HG02938 (cell line): ENCODE measurements around the gene NEIL3.
A peak's percentile ranks its signal among the peaks of the same experiment; 100 is the strongest.
"Not testable (repeated sequence)": the region's sequence is repeated elsewhere in the genome, so short reads cannot be mapped to it uniquely, and the experiment has no call there.

Experiments used
- ATAC-seq: cut with Tn5 transposase; IDR thresholded peaks from one replicate; pipeline ENCODE4 v1.9.1; 2021; ENCODE audit warnings: mild to moderate bottlenecking, moderate library complexity; ENCODE audit not compliant: unreplicated experiment

NEIL3 gene

GRCh38 chr4:177297785-177298391 lies 11.8 kb upstream of the NEIL3 start:
- ATAC-seq, result no peak

GRCh38 chr4:177301126-177301639 lies 8.5 kb upstream of the NEIL3 start:
- ATAC-seq, result no peak

DNA sequence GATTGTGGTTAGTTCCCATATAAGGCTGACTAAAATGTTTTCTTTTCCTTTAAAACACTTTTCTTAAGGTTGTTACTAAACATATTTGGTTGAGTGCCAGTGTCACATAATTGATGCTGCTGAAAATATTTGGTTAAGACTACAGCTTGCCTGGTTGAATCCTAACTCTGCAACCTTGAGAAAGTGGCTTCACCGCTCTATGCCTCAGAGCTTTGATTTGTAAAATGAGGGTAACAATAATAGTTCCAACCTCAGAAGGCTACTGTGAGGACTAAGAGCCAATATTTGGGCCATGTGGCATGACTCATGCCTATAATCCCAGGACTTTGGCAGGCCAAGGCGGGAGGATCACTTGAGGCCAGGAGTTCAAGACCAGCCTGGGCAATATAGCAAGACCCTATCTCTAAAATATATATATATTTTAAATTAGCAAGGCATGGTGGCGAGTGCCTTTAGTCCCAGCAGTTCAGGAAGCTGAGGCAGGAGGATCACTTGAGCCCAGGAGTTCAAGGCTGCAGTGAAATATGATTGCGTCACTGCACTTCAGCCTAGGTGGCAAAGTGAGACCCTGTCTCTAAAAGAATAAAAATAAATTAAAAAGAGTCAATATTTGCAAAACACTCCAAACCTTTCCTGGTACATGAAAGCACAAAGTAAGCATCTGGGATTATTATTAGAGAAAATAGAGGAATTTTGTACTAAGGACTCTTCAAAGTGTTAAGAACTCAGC lies 7.1 kb upstream of the NEIL3 start:
- ATAC-seq, result no peak

DNA sequence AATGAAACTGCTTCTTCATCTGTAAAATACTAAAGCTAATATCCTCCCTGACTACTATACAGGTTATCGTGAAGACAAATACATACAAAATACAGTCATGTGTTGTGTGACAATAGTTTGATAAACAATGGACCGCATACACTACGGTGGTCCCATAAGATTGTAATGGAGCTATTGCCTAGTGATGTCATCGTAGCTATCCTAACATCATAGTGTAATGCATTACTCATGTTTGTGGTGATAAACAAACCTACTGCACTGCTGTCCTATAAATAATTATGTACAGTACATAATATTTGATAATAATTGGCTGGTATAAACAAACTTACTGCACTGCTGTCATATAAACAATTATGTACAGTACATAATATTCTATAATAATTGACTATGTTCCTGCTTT lies 5.6 kb upstream of the NEIL3 start:
- ATAC-seq, result no peak

GRCh38 chr4:177304864-177305263 lies 4.8 kb upstream of the NEIL3 start:
- not testable (repeated sequence) for ATAC-seq

DNA sequence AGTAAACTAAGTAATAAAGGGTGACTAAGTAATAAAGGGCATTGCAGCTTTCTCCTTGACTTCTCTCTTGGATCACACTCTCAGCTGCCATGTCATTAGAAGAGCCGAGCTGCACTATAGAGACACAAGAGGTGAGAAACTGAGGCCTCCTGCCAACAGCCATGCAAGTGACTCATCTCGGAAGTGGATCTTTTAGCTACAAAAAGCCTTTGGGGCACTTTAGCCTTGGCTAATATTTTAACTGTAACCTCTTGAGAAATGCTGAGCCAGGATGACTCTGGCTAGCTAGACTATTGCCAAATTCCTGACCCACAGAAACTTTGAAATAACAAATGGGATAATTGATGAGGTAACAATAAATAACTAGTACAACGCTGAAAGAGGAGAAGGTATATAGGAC lies 1.5 kb upstream of the NEIL3 start:
- no peak for ATAC-seq

DNA sequence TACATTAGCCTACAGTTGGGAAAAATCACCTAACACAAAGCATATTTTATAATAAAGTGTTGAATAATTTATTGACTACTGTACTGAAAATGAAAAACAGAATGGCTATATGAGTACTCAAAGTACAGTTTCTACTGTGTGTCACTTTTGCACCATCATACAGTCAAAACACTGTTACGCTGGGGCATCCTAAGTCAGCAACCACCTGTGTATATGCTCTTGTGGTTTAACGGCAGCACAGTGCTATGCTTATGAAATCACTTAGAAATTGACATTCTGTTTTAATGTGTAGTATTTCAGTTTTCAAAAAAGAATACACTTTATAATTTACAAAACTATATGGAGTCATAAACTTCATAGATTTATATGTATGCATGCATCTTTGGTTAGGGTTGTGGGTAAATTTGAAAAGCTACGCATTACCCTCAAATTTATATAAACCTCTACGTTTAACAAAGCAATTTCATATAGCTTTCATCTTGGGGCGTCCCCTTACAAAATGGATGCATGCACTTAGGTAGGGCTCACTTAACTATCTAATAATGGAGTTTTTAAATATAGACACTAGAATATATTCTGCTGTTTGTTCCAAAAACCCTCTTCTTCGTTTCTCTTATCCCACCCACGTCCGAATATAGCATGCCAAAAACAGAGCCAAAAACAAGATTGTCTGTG lies 690 bp upstream of the NEIL3 start:
- ATAC-seq, result no peak

DNA sequence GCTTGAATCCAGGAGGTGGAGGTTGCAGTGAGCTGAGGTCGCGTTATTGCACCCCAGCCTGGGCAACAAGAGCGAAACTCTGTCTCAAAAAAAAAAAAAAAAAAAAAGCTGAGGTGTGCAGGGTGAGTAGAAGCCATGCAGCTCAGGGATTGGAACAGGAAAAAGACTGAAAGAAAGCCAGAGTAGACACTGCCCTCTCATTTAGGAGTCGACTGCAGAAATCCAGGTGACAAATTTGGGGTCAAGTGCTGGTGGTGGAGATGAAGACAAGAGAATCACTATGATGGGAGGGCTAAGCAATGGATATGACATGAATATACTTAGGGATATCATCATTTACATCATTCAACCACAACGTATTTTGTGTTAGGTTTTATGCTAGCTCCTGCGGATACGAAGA lies 1.9 kb downstream of the NEIL3 start:
- ATAC-seq, result no peak

DNA sequence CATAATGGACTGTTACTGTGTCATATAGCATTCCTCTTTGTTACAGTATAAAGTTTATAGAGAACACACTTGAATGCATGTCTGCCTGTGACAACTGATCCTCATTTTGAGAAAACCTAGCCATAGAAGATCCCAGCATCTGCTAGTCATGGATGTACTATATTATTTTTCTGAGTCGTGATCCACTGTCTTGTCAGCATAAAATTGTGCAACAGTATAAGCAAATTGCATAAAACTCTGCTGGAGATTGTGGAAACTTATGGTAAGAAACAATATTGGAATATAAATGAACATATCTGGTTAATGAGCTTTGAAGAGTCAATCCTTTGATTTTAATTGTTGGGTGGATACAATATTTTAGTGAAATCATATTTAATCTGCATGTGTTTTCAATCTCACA lies 3.6 kb downstream of the NEIL3 start:
- ATAC-seq, result no peak

GRCh38 chr4:177315767-177316464 lies 6.2 kb downstream of the NEIL3 start:
- ATAC-seq, result peak; percentile 57

GRCh38 chr4:177320721-177321120 lies 11.0 kb downstream of the NEIL3 start:
- ATAC-seq, result no peak

DNA sequence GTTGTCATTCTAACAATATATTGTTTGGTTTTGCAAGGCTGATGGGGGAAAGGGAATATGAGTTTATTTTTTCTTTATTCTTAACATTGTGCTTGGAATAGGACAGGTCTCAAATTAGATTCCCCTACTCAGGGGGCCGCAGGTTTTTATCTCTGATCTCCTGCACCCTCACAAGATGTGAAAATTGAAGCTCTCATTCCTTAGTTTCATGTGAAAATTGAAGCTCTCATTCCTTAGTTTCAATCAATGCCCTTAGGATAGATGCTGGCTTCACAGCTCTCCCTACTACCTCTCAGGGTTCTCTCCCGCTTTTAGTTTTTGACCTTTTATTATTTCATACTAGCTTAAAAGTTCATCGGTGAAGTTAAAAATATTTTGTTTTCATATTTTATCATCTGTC lies 12.0 kb downstream of the NEIL3 start:
- no peak for ATAC-seq

GRCh38 chr4:177322266-177322665 lies 12.6 kb downstream of the NEIL3 start:
- no peak for ATAC-seq

DNA sequence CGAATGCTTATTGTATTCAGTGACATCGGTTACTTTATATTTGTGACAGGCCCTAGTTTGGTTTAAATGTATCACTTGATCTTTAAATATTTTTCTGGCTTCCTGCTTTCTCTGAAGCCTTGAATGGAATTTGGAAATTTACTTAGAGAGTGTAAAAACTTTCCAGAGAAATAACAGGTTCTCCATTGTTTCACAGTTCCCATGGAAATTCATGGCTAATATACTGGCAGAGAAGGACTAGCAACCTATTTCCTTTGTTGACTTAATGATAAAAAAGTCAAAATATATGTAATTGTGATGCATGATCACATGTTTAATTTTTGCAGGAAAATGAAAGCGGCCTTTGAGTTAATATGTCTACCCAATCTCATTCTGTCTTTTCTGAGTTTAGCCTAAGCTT lies 13.2 kb downstream of the NEIL3 start:
- no peak for ATAC-seq

DNA sequence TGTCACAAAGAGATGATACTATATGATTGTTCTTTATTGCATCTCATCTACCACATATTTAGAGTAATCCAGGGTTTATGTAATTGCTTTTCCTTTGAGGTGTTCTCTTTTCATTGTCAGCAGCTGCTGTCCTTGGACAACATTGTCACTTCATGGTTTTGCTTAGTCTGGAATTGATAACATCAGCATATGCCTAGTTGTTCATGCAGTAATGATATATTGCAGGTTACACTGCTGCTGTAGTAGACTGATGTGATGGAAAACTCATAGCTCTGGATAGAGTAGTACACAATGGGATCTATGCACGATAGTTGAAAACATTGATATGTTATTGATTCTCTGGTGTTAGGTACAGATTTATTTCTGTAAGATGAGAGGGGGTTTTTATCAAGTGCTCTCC lies 13.7 kb downstream of the NEIL3 start:
- no peak for ATAC-seq

GRCh38 chr4:177332119-177332518 lies 22.4 kb downstream of the NEIL3 start:
- ATAC-seq, result no peak

GRCh38 chr4:177339477-177340374 lies 30.1 kb downstream of the NEIL3 start:
- peak; percentile 98 for ATAC-seq

GRCh38 chr4:177348348-177348747 lies 38.7 kb downstream of the NEIL3 start:
- ATAC-seq, result no peak

GRCh38 chr4:177349191-177349590 lies 39.5 kb downstream of the NEIL3 start:
- no peak for ATAC-seq

DNA sequence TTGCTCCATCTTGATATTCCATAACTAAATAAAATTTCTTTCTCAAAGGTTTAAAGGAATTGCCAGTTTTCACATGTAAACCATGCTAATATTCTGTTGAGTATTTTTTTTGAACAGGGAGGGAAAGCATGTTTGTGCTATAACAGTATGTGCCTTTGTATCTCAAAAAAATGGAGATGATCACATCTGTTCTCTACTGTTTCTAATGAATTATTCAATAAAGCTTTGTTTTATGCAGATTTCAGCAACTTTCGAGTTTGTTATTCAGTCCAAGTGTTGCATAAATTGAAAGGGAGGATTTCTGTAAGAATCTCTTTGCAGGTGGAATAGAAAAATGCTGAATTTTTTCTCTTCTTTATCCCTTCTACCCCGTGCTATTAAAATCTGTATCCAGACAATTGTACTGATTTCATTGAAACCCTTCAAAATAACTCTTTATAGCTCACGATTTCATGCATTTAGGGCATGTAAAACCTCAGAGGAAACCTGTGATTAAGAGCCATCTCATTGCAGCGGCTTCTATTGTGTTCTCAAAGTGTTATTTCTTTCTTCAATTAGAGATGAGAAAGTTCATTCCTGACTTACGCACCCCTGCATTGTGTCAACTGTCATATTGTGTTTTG lies 42.1 kb downstream of the NEIL3 start:
- ATAC-seq, result no peak
